Lower leg skin (tissue), 3 donors: ENCODE measurements around the gene CDC42SE2.

ENCODE experiments used
- CTCF ChIP-seq, 3 donors: fragments of 450-650 bp; IDR thresholded peaks; one replicate each; pipeline ENCODE4 v1.5.1; 2016; ENCODE audit warnings: antibody characterized with exemption in 3 of 3, mild to moderate bottlenecking in 3 of 3, moderate library complexity in 2 of 3
- POLR2A ChIP-seq, 2 donors: fragments of 450-650 bp; IDR thresholded peaks; one replicate each; pipeline ENCODE4 v1.6.1; 2016 to 2017; ENCODE audit warnings: antibody characterized with exemption in 2 of 2, mild to moderate bottlenecking in 1 of 2, moderate library complexity in 1 of 2

- no peak for TF ChIP-seq CTCF (IDR thresholded peaks at IDR 0.05)
- no peak for TF ChIP-seq POLR2A (IDR thresholded peaks at IDR 0.05)
Measured at GRCh38 chr5:131277447-131277846, 13.6 kb downstream of the CDC42SE2 start.
